Mesothelial cell of epicardium (in vitro differentiated cells): Measurements from ENCODE around the gene ELMO1. TPM values are rescaled to one million over a fixed set of nuclear protein-coding genes. Genes with fewer than 3 reads are reported as not detected.

Experiments used
- DNase-seq, 2 experiments: peaks; one replicate each; pipeline ENCODE4 v3.0.0; 2021; ENCODE audit warnings: low spot score in 2 of 2; ENCODE audit not compliant: unreplicated experiment in 2 of 2
- H3K27ac Mint-ChIP-seq: 2 replicates; pipeline ENCODE4 v1.8.0; 2021; ENCODE audit warnings: mixed read lengths
- H3K27me3 Mint-ChIP-seq: 2 replicates; pipeline ENCODE4 v1.8.0; 2021; ENCODE audit warnings: low read depth, mixed read lengths
- H3K36me3 Mint-ChIP-seq: 2 replicates; pipeline ENCODE4 v1.8.0; 2021; ENCODE audit warnings: mixed read lengths
- H3K4me1 Mint-ChIP-seq: 2 replicates; pipeline ENCODE4 v1.8.0; 2021; ENCODE audit warnings: mixed read lengths
- H3K4me3 Mint-ChIP-seq: 2 replicates; pipeline ENCODE4 v1.8.0; 2021; ENCODE audit warnings: mild to moderate bottlenecking, moderate library complexity, mixed read lengths
- H3K9me3 Mint-ChIP-seq: 2 replicates; pipeline ENCODE4 v1.8.0; 2021; ENCODE audit warnings: mixed read lengths
- CTCF ChIP-seq: fragments of 200-600 bp; sonication (generic); IDR thresholded peaks from one replicate; pipeline ENCODE4 v1.5.0; 2021; ENCODE audit warnings: antibody characterized with exemption; ENCODE audit not compliant: unreplicated experiment
- total RNA-seq: library from RNA; stranded (reverse); gene quantifications from 3 replicates; pipeline ENCODE4 v1.2.1, GENCODE V29; 2021

Gene ELMO1
- total RNA-seq, 1 donor from 2014 or later: 9.6 TPM

DNA sequence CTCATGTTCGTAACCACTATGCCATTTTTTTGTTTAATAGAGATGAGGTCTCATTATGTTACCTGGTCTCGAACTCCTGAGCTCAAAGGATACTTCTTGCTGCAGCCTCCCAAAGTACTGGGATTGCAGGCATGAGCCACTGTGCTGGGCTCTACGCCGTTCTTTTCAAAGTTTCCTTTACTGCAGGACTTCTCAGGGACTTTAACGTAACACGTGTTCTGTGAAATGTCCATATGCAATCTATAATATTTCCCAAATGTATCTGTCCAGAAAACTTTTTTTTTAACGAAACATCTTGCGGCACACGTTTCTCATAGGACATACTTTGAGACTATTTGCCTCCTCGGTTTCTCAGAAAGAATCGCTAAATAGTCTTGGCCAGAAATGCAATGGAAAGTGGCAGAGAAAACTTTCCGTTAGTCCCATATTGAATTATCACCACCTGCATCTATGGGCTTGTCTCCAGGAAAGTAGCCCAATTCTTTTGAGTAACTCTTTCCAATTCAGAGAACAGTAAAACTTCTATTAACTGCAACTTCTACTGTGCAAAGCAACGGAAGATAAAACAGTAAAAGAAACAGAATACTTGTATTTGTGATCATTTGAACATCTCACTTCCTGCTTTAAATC, 96.3 kb downstream of the ELMO1 start:
- TF ChIP-seq CTCF: no peak
- Mint-ChIP-seq H3K9me3 (no peaks in the 10 kb centered on the region), H3K4me3 (no peak overlapping the region), H3K36me3 (no peaks in the 10 kb centered on the region), H3K27me3 (no peaks in the 10 kb centered on the region), H3K4me1 (peaks cover 13% of the 10 kb centered on the region), H3K27ac (no peak overlapping the region)
- DNase-seq: no peak

DNA sequence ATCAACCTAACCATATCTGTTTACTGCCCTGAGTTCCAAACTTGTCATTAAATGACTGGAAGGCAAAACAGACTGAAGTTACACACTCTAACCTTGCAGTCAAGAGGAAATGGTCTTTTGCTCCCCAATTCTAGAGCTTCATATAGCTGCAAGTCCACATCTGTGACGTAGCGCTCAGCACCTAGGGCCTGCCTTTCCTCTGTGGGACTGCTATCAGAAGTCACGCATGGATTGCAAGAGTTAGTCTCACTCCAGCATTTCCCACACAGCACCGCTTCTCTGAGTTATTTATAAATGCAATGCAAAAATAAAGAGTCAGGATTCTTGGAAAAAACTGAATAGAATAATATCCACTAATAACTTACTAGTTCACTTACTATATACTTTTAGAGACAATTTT, 96.9 kb downstream of the ELMO1 start:
- DNase-seq: no peak
- Mint-ChIP-seq H3K36me3 (no peaks in the 10 kb centered on the region), H3K4me1 (peaks cover 12% of the 10 kb centered on the region)

DNA sequence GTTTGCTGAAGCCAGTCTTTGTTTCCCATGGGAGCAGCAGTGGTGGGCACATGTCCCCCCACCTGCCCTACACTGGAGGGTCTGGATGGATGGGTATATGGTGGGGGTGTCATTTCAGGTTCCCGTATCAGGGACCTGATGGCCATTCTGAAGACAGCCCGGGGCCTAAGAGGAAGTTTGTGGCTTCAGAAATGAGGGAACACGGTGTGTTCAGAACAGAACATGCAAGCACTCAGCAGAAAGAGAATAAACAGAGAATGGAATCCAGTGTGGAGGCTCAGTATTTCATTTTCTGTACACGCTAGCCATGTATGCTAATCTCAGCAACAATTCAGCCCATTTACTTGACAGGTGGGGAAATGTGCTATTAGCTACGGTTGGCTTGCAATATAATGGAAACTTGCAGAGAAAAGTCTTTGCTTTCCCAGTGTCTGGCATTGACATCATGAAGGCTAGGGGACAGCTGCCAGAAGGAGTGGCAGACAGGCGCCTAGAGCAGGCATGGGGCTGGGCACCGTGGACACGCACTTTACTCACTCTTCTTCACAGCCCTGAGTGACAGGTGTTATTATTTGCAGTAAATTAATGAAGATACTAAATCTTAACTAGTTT, 98.6 kb downstream of the ELMO1 start:
- Mint-ChIP-seq H3K27me3 (no peaks in the 10 kb centered on the region), H3K4me3 (no peak overlapping the region), H3K36me3 (no peaks in the 10 kb centered on the region), H3K4me1 (peaks cover 11% of the 10 kb centered on the region), H3K27ac (no peak overlapping the region), H3K9me3 (no peaks in the 10 kb centered on the region)
- DNase-seq: no peak
- no peak for TF ChIP-seq CTCF

More for the DNA sequence above, 96.9 kb downstream of the ELMO1 start:
- H3K27ac Mint-ChIP-seq: no peak overlapping the region
- no peaks in the 10 kb centered on the region for H3K27me3 Mint-ChIP-seq
- H3K4me3 Mint-ChIP-seq: no peak overlapping the region
- H3K9me3 Mint-ChIP-seq: no peaks in the 10 kb centered on the region
- TF ChIP-seq CTCF: no peak

DNA sequence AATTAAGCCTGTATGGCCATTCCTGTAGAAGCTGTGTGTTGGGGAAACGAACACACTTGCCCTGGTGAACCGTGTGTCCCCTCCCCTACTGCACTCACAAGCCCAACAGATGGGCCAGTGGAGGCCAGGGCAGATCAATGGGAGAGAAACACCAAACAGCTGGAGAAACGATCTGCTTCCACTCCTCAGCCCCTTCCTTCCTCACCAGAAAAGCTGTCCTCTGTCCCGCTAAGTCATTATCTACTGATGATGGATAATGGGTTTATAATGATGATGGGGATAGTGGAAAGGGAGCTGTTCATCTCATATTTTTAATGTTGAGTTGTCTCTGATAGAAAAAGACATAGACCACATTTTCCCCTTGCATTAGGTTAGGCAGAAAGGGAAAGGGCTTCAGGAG, 99.7 kb downstream of the ELMO1 start:
- no peak for DNase-seq
- Mint-ChIP-seq H3K4me3 (no peak overlapping the region), H3K27me3 (no peaks in the 10 kb centered on the region), H3K27ac (no peak overlapping the region), H3K9me3 (no peaks in the 10 kb centered on the region), H3K36me3 (no peaks in the 10 kb centered on the region), H3K4me1 (peaks cover 4% of the 10 kb centered on the region)
- TF ChIP-seq CTCF: no peak

DNA sequence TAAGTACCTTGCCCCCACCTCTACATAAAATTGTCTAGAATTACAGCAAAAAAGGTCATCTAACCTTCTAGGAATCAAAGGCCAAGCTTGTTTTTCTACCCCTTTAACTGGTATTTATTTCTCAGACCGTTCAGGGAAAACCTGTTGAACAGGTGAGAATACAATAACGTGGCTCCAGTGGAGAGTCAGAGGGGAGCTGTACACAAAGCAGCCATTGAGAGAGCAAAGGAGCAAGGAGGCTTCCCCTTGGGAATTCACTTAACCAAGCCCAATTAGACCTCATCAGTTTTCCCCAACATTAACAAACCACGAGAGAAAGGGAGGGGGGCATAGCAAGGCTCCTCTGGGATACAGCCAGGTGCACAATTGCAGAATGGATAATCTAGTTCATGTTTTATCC, 101.9 kb downstream of the ELMO1 start:
- H3K36me3 Mint-ChIP-seq: no peaks in the 10 kb centered on the region
- H3K27me3 Mint-ChIP-seq: no peaks in the 10 kb centered on the region
- no peak for DNase-seq
- H3K27ac Mint-ChIP-seq: no peak overlapping the region
- H3K4me3 Mint-ChIP-seq: no peak overlapping the region
- TF ChIP-seq CTCF: no peak
- no peaks in the 10 kb centered on the region for H3K9me3 Mint-ChIP-seq
- H3K4me1 Mint-ChIP-seq: peaks cover 4% of the 10 kb centered on the region
